A673 (cell line): ENCODE data around the gene GRID2. TPM values are rescaled to one million over a fixed set of nuclear protein-coding genes. Genes with fewer than 3 reads are reported as not detected.

Experiments used
- BruUV-seq: library from RNA; stranded (reverse); fragments of 400-500 nt; replicated peaks from 2 replicates; lab custom pipeline; 2021; lab: Mats Ljungman, UMichigan
- CTCF ChIA-PET: fragments of 300-600 bp; sonication (Branson Sonifier 250); formaldehyde crosslinking; loops from one replicate; lab custom pipeline; 2022; ENCODE audit warnings: antibody characterized with exemption; lab: Charles Lee
- POLR2A ChIA-PET: fragments of 300-600 bp; sonication (Branson Sonifier 250); formaldehyde crosslinking; loops from one replicate; lab custom pipeline; 2022; ENCODE audit warnings: antibody characterized with exemption; ENCODE audit not compliant: low non-redundant PET; lab: Charles Lee
- DNase-seq: peaks from one replicate; pipeline ENCODE4 v3.0.0-alpha.2; 2015; ENCODE audit warnings: low spot score
- H3K27ac ChIP-seq: fragments of 200-600 bp; sonication (generic); 2 replicates; pipeline ENCODE4 v1.5.1; 2016; ENCODE audit warnings: mixed run types, low read depth, mild to moderate bottlenecking, mixed read lengths, antibody characterized with exemption, low read length; ENCODE audit not compliant: poor library complexity, severe bottlenecking
- H3K27me3 ChIP-seq: fragments of 200-600 bp; sonication (generic); replicated peaks from 2 replicates; pipeline ENCODE4 v1.6.1; 2017; ENCODE audit warnings: mixed run types, low read depth, mild to moderate bottlenecking, mixed read lengths, antibody characterized with exemption, low read length; ENCODE audit not compliant: insufficient read depth, poor library complexity
- H3K36me3 ChIP-seq: fragments of 200-600 bp; sonication (generic); 2 replicates; pipeline ENCODE4 v1.6.1; 2016; ENCODE audit warnings: mixed run types, mild to moderate bottlenecking, mixed read lengths, antibody characterized with exemption, low read length; ENCODE audit not compliant: insufficient read depth, poor library complexity, severe bottlenecking
- H3K4me1 ChIP-seq: fragments of 200-600 bp; sonication (generic); 2 replicates; pipeline ENCODE4 v1.6.1; 2017; ENCODE audit warnings: mixed run types, mild to moderate bottlenecking, mixed read lengths, antibody characterized with exemption, low read length; ENCODE audit not compliant: insufficient read depth, poor library complexity, severe bottlenecking
- H3K4me3 ChIP-seq: fragments of 200-600 bp; sonication (generic); 2 replicates; pipeline ENCODE4 v1.5.1; 2016; ENCODE audit warnings: low read depth, mixed run types, mild to moderate bottlenecking, mixed read lengths, low read length; ENCODE audit not compliant: poor library complexity, severe bottlenecking
- H3K9me3 ChIP-seq: fragments of 200-600 bp; sonication (generic); 2 replicates; pipeline ENCODE4 v1.6.1; 2016; ENCODE audit warnings: mixed run types, low read depth, mild to moderate bottlenecking, mixed read lengths, antibody characterized with exemption, low read length; ENCODE audit not compliant: poor library complexity, severe bottlenecking
- EZH2 ChIP-seq: fragments of 200-600 bp; sonication (generic); IDR thresholded peaks from 2 replicates; pipeline ENCODE4 v1.6.1; 2017; ENCODE audit warnings: borderline replicate concordance, low read depth, mild to moderate bottlenecking, mixed read lengths, antibody characterized with exemption, low read length; ENCODE audit not compliant: poor library complexity, severe bottlenecking
- intact Hi-C: fragments of 100-400 bp; cut with micrococcal nuclease; formaldehyde crosslinking; loops from one replicate; pipeline ENCODE4 v1.10.0; 2022; ENCODE audit not compliant: unreplicated experiment
- total RNA-seq: library from RNA; stranded (reverse); gene quantifications from 2 replicates; pipeline ENCODE4 v1.2.3, GENCODE V29; 2021
- TF ChIP-seq, protein P1 (sequence below): fragments of 300-800, 200-600 bp; sonication (generic); conservative IDR thresholded peaks from 2 replicates; pipeline ENCODE4 v1.5.1; 2017; ENCODE audit warnings: low read depth, mild to moderate bottlenecking, antibody characterized with exemption, low read length, moderate library complexity, mixed read lengths

Gene GRID2
- total RNA-seq, 1 experiment from 2014 or later, result not detected

DNA sequence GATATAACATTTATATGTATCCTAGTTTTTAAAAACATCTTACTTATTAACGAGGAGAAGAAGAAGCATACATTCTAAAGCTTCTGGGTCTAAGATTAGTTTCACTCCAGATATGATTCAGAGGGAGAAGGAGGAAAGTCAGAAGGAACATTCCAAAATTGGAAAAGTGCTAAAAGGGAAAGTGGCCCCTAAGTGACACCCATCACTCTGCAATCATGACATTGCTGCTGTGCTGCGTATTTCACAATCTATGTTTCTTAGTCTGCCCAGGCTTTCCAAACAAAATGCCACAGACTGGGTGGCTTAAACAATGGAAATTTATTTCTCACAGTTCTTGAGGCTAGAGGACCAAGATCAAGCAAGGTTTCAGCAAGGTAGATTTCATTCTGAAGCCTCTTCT lies 1452.3 kb downstream of the GRID2 start:
- intact Hi-C loops, result no loop called here
- Histone ChIP-seq H3K27ac (no peak overlapping the region), H3K27me3 (no peaks in the 10 kb centered on the region), H3K4me1 (no peaks in the 10 kb centered on the region), H3K9me3 (no peaks in the 10 kb centered on the region), H3K36me3 (no peaks in the 10 kb centered on the region), H3K4me3 (no peak overlapping the region)
- BruUV-seq, result no TSS peak
- TF ChIP-seq, protein P1, sequence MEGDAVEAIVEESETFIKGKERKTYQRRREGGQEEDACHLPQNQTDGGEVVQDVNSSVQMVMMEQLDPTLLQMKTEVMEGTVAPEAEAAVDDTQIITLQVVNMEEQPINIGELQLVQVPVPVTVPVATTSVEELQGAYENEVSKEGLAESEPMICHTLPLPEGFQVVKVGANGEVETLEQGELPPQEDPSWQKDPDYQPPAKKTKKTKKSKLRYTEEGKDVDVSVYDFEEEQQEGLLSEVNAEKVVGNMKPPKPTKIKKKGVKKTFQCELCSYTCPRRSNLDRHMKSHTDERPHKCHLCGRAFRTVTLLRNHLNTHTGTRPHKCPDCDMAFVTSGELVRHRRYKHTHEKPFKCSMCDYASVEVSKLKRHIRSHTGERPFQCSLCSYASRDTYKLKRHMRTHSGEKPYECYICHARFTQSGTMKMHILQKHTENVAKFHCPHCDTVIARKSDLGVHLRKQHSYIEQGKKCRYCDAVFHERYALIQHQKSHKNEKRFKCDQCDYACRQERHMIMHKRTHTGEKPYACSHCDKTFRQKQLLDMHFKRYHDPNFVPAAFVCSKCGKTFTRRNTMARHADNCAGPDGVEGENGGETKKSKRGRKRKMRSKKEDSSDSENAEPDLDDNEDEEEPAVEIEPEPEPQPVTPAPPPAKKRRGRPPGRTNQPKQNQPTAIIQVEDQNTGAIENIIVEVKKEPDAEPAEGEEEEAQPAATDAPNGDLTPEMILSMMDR, result no peak
- TF ChIP-seq EZH2, result no peak
- DNase-seq, result no peak
- ChIA-PET CTCF (no interaction called here), POLR2A (no interaction called here)

DNA sequence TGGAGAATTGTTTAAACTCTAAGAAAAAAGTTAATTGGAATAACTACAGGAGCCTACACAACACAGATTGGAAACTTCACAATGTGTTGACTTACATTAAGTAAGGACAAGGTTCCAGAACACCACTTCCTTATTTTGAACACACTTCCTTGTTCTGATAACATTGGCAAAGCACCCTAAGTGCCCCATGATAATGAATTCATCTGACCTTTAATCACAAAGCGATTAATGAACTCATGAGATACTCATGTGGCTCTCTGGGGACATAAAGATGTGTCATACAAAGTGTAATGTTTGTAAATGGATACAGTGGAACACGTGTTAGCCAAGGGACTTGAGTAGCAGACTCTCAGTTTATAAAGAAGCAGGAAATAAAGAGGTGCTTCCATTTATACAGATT lies 1455.7 kb downstream of the GRID2 start:
- ChIA-PET POLR2A (no interaction called here), CTCF (no interaction called here)
- H3K4me3 ChIP-seq, result no peak overlapping the region
- no peaks in the 10 kb centered on the region for H3K27me3 ChIP-seq
- no peak for TF ChIP-seq EZH2
- TF ChIP-seq, protein P1, result no peak
- BruUV-seq, result no TSS peak
- no peak overlapping the region for H3K27ac ChIP-seq
- intact Hi-C loops, result no loop called here
- DNase-seq, result no peak
- no peaks in the 10 kb centered on the region for H3K4me1 ChIP-seq
- H3K36me3 ChIP-seq, result no peaks in the 10 kb centered on the region
- no peaks in the 10 kb centered on the region for H3K9me3 ChIP-seq

DNA sequence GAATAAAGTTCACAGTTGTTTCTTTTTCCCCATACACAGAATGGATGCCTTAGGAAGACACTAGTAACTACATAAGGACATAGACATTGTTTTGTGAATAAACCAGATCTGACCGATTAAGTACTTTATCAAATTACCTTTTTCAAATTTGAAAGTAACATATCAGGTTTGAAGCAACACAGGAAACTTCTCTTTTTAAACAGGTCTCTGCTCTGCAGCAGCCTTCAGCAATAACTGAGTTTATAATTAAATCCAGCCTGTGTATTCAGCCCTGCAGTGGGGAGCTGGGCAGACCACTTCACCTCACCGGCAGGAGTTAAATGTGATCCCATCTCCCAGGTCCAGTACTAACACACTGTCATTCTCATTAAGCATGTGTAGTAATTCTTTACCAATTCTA lies 1456.5 kb downstream of the GRID2 start:
- Histone ChIP-seq H3K9me3 (no peaks in the 10 kb centered on the region), H3K36me3 (no peaks in the 10 kb centered on the region), H3K4me3 (no peak overlapping the region), H3K4me1 (no peaks in the 10 kb centered on the region), H3K27me3 (no peaks in the 10 kb centered on the region), H3K27ac (no peak overlapping the region)
- BruUV-seq, result no TSS peak
- DNase-seq, result no peak
- ChIA-PET POLR2A (no interaction called here), CTCF (no interaction called here)
- TF ChIP-seq EZH2, result no peak
- TF ChIP-seq, protein P1, result no peak
- intact Hi-C loops, result loop anchor here (5.0 kb wide), 1 partner anchor 48 kb away; no protein-coding TSS in a partner anchor
